Occipital lobe (tissue), 2 donors: ENCODE measurements around the gene LRRFIP2. TPM values are rescaled to one million over a fixed set of nuclear protein-coding genes. Genes with fewer than 3 reads are reported as not detected.

Experiments
- DNase-seq: peaks from one replicate; lab custom pipeline; 2025; lab: John Stamatoyannopoulos, UW
- total RNA-seq: library from RNA; depleted of rRNA; stranded (reverse); fragments of >200 nt; gene quantifications from one replicate; pipeline ENCODE4 v1.2.3, GENCODE V29; 2014

LRRFIP2 gene
- total RNA-seq, 1 donor from 2014 or later: 54.6 TPM

DNA sequence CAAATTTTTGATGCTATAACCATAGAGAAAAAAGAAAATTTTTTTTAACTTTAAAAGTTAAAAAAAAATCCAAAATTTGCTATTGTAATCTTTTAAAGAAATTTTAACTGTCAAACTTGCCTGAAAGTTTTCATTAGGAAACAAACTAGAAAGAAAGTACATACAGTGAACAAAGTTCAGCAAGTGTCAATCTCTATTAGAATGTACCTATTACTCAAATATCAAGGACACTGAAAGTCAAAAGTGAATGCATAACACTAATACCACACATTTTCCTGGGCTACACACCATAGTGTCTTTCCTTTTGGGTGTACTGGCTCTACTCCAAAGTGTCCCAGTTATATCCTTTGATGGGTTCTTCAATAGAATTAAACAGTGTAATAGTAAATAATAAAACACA, 56.8 kb downstream of the LRRFIP2 start:
- no peak for DNase-seq

DNA sequence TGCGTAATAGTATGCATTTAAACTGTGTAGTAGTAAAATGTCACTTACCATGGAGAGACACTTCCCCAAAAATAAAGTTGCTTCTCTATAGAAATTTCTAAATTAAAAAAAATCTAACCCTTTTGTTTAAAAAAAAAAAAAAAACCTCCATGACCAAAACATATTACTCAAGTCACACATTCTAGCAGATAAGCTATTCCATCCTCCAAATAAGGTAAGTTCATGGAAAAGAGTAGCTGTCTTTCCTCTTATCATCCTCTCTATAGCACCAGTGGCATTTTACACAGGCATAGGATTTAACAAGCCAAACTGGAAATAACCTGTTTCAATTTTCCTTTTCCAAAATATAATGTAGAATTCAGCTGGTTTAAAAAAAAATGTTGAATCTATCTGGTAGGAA, 57.4 kb downstream of the LRRFIP2 start:
- DNase-seq: no peak

DNA sequence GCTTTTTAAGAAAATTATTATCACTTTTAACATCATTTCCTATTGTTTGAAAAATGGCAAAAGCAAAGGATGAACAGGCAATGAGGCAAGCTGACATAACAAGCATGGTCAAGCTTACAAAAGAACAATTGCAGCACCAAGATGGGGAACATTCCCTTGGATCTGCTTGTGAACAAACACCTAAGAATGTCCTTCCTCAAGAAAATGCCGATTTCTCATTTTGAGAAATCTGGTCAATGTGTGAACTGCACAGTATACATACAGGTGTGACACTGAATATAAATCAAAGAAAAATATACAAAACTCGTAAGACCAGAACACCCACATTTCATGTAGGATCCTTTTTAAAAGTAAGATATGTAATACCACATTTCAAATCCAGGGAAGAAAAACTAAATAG, 58.9 kb downstream of the LRRFIP2 start:
- no peak for DNase-seq

DNA sequence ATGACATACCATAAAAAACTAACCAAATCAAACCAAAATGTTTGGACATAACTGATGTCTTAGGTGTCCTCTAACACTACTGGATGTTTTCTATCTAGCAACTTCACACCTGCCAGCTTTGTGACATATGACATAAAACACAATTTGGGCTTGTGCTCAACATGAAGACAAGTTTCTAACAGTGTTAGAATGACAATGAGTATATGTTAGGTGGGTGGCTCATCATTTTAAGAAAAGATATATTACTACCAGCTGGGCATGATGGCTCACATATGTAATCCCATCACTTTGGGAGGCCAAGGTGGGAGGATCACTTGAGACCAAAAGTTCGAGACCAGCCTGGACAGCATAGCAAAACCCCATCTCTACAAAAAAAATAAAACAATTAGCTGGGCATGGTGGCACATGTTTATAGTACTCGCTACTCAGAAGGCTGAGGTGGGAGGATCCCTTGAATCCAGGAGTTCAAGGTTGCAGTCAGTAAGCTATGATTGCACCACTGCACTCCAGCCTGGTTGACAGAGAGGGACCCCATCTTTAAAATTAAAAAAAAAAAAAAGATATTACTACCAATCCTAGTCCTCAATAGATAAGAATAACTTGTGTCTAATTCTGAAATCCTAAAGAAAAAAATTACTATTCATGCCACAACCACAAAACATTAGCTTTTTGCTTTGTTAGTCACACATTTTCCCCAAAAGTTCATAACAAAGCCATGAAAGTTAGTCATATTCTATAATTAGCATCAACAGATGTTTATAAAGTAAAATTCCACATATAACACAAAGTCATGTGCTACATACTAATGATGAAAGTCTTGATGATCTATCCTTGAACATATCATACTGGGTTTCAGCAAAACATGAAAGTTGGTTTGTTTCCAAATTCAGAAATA, 59.9 kb downstream of the LRRFIP2 start:
- DNase-seq: no peak

DNA sequence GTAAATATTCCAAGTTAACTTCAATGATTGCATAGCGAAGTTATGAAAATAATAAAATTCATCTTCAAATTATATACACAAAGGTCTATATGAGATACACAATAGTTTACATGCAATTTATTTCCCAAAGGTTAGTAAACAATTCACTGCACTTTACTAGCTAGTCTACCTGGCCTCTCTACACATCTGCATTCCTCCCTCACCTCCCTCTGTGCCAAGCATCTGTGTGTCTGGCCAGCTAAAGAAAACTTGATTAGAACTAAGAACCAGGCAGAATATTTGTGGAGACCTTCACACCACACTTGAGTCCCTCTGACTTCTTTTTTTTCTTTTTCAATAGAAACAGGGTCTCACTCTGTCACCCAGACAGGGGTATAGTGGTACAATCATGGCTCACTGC, 61.4 kb downstream of the LRRFIP2 start:
- DNase-seq: no peak

DNA sequence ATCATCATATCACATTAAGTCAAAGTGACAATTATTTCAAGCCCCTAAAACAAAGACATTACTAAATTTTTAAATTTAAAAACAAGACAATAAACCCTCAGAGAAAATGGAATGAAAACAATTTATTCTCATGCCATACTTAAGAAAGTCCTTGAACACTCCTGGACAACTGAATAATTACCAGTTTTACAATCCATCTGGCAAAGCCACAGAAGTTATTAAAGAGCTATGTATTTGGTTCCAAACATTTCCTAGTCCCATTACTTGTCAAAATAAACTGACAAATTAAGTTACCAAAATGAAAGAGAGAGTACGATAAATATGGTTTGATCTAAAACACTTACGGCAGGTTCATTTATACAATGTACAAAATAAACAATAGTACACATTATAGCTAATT, 63.2 kb downstream of the LRRFIP2 start:
- no peak for DNase-seq

DNA sequence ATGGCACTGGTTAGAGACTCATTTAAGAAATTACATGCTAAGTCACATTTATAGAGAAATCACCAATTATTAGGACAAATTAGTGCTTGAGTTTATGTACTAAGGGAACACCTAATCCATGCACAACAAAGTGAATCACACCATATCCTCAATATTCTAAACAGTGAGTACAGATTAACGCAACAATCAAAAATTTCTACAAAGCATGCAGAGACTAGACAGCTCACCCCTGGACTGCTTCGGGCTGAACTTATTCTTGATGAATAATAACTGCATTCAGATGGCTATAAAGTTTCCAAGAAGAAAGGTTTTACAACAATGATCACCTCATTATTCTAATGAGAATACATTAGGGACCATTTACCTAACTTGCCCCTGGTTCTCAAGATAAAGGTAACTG, 66.5 kb downstream of the LRRFIP2 start:
- DNase-seq: no peak

DNA sequence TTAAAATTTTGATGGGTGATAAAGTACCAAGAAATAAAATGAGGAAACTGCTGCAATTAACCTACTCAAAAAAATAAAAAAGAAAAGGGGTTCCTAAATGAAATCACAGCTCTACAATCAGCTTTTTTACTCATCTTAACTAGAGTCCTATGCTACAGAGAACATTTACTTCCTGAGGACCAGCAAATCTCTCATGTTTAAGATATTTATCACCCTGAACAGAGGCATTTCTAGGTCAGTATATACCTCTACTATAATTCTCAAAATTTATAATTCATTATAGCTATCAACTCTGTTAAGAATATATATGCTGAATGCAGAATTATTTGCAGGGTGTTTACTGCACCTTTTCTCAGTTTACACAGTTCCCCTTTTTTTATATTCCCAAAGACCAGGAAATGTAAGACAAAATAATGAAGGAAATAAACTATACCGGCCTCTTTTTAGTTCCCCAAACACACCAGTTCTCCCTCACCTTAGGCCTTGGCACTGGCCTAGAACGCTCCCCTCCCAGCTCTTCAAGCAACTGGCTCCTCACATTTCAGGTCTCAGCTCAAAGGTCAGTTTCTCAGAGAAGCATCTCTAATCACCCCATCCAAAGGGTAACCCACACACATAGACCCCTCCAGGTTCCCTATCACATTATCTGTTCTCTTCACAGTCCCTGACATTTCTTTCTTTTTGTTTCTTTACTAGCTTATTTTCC, 71.1 kb downstream of the LRRFIP2 start:
- DNase-seq: no peak

DNA sequence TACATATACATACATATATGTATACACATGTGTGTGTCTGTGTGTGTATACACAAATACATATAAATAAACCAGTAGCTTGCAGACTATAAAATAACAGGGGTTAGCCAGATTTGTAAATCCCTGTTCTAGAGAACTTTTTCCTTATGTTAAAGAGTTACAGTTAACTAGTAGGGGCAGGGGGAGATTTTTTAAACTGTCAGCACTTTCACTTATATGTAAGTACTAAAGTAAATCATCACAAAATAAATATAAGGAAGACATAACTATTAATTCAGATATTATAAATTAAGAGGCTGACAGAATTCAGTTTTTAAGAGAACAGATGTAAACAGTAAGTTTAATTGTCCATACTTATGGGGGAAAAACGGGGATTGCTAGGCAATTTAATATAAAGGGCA, 74.0 kb downstream of the LRRFIP2 start:
- DNase-seq: no peak

DNA sequence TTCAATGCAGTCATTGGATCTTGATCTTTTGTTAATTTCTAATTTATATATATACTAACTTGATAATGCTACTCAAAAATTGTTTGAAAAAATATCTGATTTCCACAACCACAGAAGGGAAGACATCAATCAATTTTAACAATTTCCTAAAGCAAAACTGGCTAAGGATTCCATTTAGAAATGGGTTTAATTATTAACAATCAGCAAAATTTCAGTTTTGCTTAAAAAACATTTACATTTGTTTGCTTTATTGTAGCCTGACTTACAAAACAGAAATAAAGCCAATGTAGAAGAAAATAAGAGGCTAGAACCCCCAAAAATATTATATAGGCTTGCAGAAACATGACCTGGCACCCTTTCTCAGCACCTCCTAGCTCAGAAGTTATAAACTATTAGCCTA, 74.9 kb downstream of the LRRFIP2 start:
- DNase-seq: no peak

DNA sequence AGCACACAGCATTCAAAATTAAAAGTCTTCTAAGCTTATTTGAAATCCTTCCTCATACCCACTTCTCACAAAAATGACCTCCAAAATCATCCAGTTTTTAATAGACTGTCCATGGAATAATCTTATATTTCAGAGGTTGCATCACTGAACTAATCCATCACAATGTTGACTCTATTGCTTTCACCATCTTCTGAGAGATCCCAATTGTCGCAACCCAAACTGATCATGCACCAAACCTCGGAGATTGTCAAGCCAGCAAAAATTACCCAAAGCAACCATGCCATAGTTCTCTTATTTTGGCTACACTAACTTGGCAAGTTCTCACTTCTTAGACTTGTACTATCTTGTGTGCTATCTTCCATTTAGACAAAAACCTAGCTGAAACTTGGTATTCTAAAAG, 75.5 kb downstream of the LRRFIP2 start:
- no peak for DNase-seq

DNA sequence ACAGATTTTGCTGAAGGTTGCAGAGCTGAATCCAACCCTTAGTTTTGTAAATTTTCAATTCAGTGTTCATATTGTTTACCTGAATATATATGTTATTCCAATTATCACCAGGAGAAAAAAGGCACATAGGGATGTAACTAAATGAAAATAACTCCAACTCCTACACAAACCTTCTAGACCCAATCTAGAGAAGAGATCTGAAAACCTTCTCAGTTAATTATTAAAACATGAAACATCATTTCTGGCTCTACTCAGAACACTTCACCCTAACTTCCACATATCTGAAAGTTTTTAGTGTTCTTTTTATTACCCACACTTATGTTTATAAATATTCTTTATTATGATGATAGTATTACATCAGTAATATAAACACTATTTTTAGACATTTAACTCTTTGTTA, 76.6 kb downstream of the LRRFIP2 start:
- no peak for DNase-seq

DNA sequence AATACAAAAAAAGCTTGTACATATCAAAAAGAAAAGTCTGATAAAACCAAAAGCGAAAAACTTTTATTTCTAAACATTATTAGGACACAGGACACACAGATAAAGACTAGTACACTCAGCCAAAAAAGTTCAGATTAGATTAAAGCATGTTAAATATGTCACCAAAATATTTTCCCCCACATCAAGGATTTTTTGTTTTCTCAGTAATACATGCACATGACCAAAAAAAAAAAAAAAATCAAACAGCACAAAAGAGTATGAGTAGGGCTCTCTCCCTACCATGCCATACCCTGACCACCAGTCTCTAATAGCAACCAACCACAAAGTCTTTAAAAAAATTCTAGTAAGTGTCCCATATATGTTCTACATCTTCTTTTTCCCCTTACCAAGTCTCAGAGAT, 77.4 kb downstream of the LRRFIP2 start:
- DNase-seq: no peak

DNA sequence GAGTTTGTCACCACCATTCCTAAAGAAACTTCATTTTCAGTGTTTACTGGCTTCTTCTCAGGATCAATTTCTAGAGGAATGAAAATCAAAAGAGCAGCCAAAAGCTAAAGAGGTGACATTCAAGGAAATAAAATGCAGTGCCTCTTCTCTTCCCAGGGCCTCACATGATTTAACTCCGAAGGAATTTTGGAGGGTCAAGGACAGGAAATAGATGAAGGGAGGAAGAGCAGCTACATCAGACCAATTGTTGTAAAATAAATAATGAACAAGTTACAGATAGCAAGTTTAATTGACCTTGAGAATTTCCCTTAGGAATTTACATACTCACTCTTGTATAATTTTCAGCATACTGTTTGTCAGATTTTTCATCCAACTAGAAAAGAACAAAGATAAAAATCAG, 78.1 kb downstream of the LRRFIP2 start:
- no peak for DNase-seq

DNA sequence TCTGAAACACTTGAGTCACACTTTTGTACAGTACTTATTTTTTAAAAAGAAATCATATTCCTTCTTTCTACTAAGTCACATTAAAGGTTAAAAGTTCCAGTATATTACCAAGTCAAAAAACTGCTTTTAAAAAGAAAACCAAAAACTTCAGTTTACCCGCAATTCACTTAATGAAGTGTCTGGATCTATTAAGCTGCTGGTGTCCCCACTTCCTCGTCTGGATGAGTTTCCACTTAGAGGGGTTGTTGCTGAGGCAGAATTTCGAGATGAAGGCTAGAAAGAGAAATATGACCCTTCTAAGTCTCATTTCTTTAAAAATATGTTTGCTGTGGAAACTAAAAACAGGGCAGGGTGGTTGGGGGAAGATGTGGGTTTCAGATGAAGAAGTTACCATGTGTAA, 79.7 kb downstream of the LRRFIP2 start:
- DNase-seq: no peak

DNA sequence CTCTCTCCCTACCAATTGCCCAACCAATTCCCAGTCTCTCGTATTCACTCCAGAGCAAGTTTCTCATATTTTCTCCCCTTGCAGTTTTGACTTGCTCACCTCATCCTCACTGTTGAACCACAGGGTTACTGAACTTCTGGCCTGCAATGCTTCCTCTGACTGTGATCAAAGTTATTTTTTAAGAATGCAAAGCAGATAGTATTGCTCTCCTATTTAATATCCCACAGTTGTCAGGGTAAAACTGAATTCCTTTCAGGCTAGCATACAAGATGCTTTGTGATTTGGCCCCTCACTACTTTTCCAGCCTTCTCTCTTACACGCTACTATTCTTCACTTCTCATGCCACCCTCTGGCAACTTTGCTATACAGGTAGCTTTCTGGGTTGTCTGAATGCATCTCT, 80.9 kb downstream of the LRRFIP2 start:
- no peak for DNase-seq

DNA sequence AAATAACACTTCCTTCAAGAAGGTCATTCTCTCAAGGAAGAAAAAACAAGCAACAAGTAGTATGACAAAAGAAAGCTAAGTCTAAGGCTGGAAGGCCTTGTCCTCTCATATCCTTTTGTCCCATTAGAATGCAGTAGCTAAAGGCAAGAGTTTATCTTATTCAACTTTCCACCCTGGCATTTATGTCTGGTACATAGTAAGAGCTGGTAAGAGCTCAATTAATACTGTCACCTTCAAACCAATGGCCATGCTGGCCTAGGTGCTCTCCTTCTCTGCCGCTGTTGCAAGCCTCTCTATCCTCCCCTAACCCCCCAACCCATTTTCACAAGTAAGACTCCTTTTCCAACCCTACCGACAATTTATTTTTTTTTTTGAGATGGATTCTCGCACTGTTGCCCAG, 81.9 kb downstream of the LRRFIP2 start:
- no peak for DNase-seq

DNA sequence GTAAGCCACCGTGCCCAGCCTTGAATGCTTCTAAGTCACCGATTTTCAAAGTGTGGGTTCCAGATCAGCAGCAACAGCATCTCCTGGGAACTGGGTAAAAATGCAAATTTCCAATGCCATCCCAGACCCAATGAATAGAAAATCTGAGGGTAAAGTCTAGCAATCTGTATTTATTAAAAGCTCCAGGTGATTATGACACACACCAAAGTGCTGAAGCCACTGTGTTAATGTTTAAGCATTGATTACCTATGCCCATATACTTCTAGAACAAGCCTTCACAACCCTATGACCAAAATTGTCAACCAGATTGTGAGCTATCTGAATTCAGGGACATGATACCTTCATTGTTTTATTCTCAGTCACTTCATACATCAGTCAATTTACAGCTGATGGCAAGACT, 86.5 kb downstream of the LRRFIP2 start:
- no peak for DNase-seq

DNA sequence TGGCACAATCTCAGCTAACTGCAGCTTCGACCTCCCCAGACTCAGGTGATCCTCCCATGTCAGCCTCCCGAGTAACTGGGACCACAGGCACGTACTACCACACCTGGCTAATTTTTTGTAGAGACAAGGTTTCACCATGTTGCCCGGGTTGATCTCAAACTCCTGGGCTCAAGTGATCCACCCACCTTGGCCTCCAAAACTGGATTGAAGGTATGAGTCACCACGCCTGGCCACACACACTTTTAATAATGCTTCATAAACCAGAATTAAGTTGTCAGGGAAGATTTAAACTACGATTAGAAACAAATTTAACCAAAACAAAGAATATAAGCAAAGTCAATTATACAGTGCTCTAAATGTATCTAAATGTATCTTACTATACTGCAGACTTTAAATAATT, 87.5 kb downstream of the LRRFIP2 start:
- DNase-seq: no peak

DNA sequence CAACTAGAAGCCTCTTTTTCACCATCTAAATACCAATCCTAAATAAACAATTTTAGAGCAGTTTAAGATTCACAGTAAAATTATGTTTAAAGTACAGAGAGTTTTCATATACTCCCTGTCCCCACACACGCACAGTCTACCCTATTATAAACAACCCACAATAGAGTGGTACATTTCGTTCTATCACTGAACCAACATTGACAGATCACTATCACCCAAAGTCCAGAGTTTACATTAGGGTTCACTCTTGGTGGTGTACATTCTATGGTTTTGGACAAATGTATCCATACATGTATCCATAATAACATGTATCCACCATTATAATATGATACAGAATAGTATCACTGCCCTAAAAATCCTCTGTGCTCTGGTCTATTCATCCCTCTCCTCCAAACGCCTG, 92.1 kb downstream of the LRRFIP2 start:
- no peak for DNase-seq

DNA sequence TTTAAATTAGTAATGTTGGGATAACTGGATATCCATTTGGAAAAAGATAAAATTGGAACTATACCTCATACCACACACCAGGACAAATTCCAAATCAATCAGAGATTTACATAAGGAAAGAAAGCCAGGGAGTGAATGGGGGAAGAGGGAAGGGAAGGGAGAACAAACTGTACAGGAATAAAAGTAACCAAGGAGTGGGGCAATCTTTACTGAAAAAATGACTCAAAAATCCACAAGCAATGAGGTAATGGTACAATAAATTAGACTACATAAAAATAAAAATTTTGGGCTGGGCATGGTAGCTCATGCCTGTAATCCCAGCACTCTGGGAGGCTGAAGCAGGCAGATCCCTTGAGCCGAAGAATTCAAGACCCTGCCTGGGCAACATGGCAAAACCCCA, 98.4 kb downstream of the LRRFIP2 start:
- DNase-seq: no peak

DNA sequence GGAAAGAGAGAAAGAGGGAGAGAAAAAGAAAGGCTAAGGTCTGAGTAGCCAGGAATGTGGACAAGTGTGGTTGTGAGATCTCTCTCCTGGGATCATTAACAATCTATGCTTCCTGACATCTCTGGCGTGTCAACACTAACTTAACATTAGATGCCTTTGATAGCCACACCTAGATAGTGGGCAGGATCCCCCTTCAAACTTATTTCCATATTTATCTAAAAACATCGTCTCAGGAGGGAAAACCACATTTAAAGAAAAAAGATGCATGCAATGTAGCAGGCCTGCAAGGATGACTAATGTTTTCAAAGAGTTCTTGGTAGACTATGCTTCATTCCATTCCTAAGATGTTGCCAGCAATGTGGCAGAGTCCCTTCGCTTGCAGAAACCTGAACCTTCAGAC, 100.2 kb downstream of the LRRFIP2 start:
- no peak for DNase-seq

DNA sequence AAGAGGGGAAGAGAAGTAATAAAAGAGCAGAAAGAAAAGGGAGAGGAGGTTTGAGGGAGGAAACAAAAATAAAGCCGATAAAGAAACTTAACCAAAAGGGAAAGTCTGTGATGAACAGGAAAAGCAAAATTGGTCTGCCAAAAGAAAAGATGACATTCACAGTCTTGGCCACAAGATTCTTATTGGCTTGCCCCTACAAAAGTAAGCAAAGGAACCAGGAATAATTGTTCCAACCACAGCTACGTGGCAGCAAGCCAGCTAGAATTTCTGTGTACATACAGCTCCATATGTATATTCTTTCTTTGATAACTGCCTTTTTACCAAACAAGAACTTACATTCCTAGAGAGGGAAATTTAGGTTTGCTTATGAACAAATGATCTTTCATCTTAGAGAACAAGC, 101.5 kb downstream of the LRRFIP2 start:
- no peak for DNase-seq
